ENCODE results near the gene CD200R1L. TPM values are rescaled to one million over a fixed set of nuclear protein-coding genes. Genes with fewer than 3 reads are reported as not detected.
A peak's percentile ranks its signal among the peaks of the same experiment; 100 is the strongest.

Gene CD200R1L
- total and polyA plus RNA-seq, 7 experiments from 2014 or later: not detected

- H3K9me3 ChIP-seq (ENCODE audit: control insufficient read depth in 2 of 3, low read length in 3 of 3): peaks cover 0 to 3% (median 0%) of the 10 kb centered on the region in 3 experiments
- H3K4me3 ChIP-seq (ENCODE audit: low read length): no peak overlapping the region
- no peak overlapping the region for H3K4me3 Mint-ChIP-seq
- H3K36me3 Mint-ChIP-seq: peaks cover 3 to 13% (median 9%) of the 10 kb centered on the region in 5 donors
- peaks cover 6 to 23% (median 12%) of the 10 kb centered on the region in 11 donors for H3K9me3 Mint-ChIP-seq
- H3K36me3 ChIP-seq (ENCODE audit: control insufficient read depth in 2 of 3, insufficient read depth in 3 of 3, low read length in 3 of 3): no peaks in the 10 kb centered on the region
- ChIA-PET POLR2A (no interaction called here), CTCF (no interaction called here)
- DNase-seq (no peak), ATAC-seq (no peak)
- no peaks in the 10 kb centered on the region for H3K27me3 ChIP-seq (ENCODE audit: control insufficient read depth in 2 of 2, insufficient read depth in 2 of 2, low read length in 2 of 2)
- intact Hi-C loops (cut with micrococcal nuclease): no loop called here
- H3K4me1 Mint-ChIP-seq: peaks cover 0 to 2% (median 0%) of the 10 kb centered on the region in 7 donors
- H3K27ac Mint-ChIP-seq: no peak overlapping the region
- H3K4me1 ChIP-seq (ENCODE audit: control insufficient read depth in 2 of 2, insufficient read depth in 2 of 2, low read length in 2 of 2): no peaks in the 10 kb centered on the region
- no peak overlapping the region for H3K27ac ChIP-seq (ENCODE audit: low read depth, low read length)
- H3K27me3 Mint-ChIP-seq: peaks cover 0 to 2% (median 0%) of the 10 kb centered on the region in 5 donors
These were observed 28.9 kb upstream of the CD200R1L start for GRCh38 chr3:112875561-112875960.

GRCh38 chr3:112874725-112875124, 28.1 kb upstream of the CD200R1L start:
- Mint-ChIP-seq H3K27me3 (peaks cover 0 to under 1% (median 0%) of the 10 kb centered on the region in 5 donors), H3K27ac (no peak overlapping the region), H3K4me1 (peaks cover 0 to 2% (median 0%) of the 10 kb centered on the region in 7 donors), H3K9me3 (peaks cover 10 to 30% (median 18%) of the 10 kb centered on the region in 11 donors), H3K4me3 (no peak overlapping the region), H3K36me3 (peaks cover 3 to 19% (median 12%) of the 10 kb centered on the region in 5 donors)
- Histone ChIP-seq H3K36me3 (ENCODE audit: control insufficient read depth in 2 of 3, insufficient read depth in 3 of 3, low read length in 3 of 3) (no peaks in the 10 kb centered on the region), H3K9me3 (ENCODE audit: control insufficient read depth in 2 of 3, low read length in 3 of 3) (peaks cover 0 to 11% (median 0%) of the 10 kb centered on the region in 3 experiments), H3K27me3 (ENCODE audit: control insufficient read depth in 2 of 2, insufficient read depth in 2 of 2, low read length in 2 of 2) (no peaks in the 10 kb centered on the region), H3K27ac (ENCODE audit: low read depth, low read length) (no peak overlapping the region), H3K4me3 (ENCODE audit: low read length) (no peak overlapping the region), H3K4me1 (ENCODE audit: control insufficient read depth in 2 of 2, insufficient read depth in 2 of 2, low read length in 2 of 2) (no peaks in the 10 kb centered on the region)
- intact Hi-C loops (cut with micrococcal nuclease): no loop called here
- POLR2A ChIA-PET: no interaction called here
- no peak for DNase-seq
- no peak for ATAC-seq
- CTCF ChIA-PET: no interaction called here

- no peak overlapping the region for H3K4me3 ChIP-seq (ENCODE audit: low read length)
- intact Hi-C loops (cut with micrococcal nuclease): no loop called here
- peaks cover 3 to 19% (median 15%) of the 10 kb centered on the region in 5 donors for H3K36me3 Mint-ChIP-seq
- ATAC-seq: no peak
- CTCF ChIA-PET: no interaction called here
- H3K4me3 Mint-ChIP-seq: no peak overlapping the region
- no peaks in the 10 kb centered on the region for H3K4me1 ChIP-seq (ENCODE audit: control insufficient read depth in 2 of 2, insufficient read depth in 2 of 2, low read length in 2 of 2)
- peaks cover 0 to 4% (median 0%) of the 10 kb centered on the region in 5 donors for H3K27me3 Mint-ChIP-seq
- peaks cover 0 to 2% (median 0%) of the 10 kb centered on the region in 7 donors for H3K4me1 Mint-ChIP-seq
- peaks cover 0 to 13% (median 0%) of the 10 kb centered on the region in 3 experiments for H3K9me3 ChIP-seq (ENCODE audit: control insufficient read depth in 2 of 3, low read length in 3 of 3)
- H3K9me3 Mint-ChIP-seq: peaks cover 11 to 39% (median 22%) of the 10 kb centered on the region in 11 donors
- no peaks in the 10 kb centered on the region for H3K27me3 ChIP-seq (ENCODE audit: control insufficient read depth in 2 of 2, insufficient read depth in 2 of 2, low read length in 2 of 2)
- H3K36me3 ChIP-seq (ENCODE audit: control insufficient read depth in 2 of 3, insufficient read depth in 3 of 3, low read length in 3 of 3): no peaks in the 10 kb centered on the region
- H3K27ac Mint-ChIP-seq: no peak overlapping the region
- POLR2A ChIA-PET: no interaction called here
- DNase-seq: no peak
- H3K27ac ChIP-seq (ENCODE audit: low read depth, low read length): no peak overlapping the region
These were observed 27.0 kb upstream of the CD200R1L start for GRCh38 chr3:112873632-112874031.

GRCh38 chr3:112871735-112872134, 25.1 kb upstream of the CD200R1L start:
- DNase-seq: no peak
- H3K4me3 ChIP-seq (ENCODE audit: low read length): no peak overlapping the region
- intact Hi-C loops (cut with micrococcal nuclease): no loop called here
- peaks cover 0 to 13% (median 0%) of the 10 kb centered on the region in 3 experiments for H3K9me3 ChIP-seq (ENCODE audit: control insufficient read depth in 2 of 3, low read length in 3 of 3)
- H3K27me3 Mint-ChIP-seq: peaks cover 0 to 4% (median 2%) of the 10 kb centered on the region in 5 donors
- CTCF ChIA-PET: no interaction called here
- H3K36me3 ChIP-seq (ENCODE audit: control insufficient read depth in 2 of 3, insufficient read depth in 3 of 3, low read length in 3 of 3): no peaks in the 10 kb centered on the region
- no peak overlapping the region for H3K4me3 Mint-ChIP-seq
- H3K4me1 ChIP-seq (ENCODE audit: control insufficient read depth in 2 of 2, insufficient read depth in 2 of 2, low read length in 2 of 2): no peaks in the 10 kb centered on the region
- H3K27ac Mint-ChIP-seq: no peak overlapping the region
- no peaks in the 10 kb centered on the region for H3K27me3 ChIP-seq (ENCODE audit: control insufficient read depth in 2 of 2, insufficient read depth in 2 of 2, low read length in 2 of 2)
- H3K9me3 Mint-ChIP-seq: peaks cover 11 to 53% (median 22%) of the 10 kb centered on the region in 11 donors
- peaks cover 3 to 19% (median 15%) of the 10 kb centered on the region in 5 donors for H3K36me3 Mint-ChIP-seq
- peaks cover 0 to 2% (median 0%) of the 10 kb centered on the region in 7 donors for H3K4me1 Mint-ChIP-seq
- POLR2A ChIA-PET: no interaction called here
- ATAC-seq: no peak
- no peak overlapping the region for H3K27ac ChIP-seq (ENCODE audit: low read depth, low read length)

GRCh38 chr3:112865757-112866156, 19.1 kb upstream of the CD200R1L start:
- ChIA-PET CTCF (no interaction called here), POLR2A (interaction anchor here (0.7 kb wide), 1 partner anchor 105 kb away, joined by 6 read pairs; no protein-coding TSS in a partner anchor)
- ATAC-seq: no peak
- no peak overlapping the region for H3K27ac Mint-ChIP-seq
- H3K4me1 ChIP-seq (ENCODE audit: control insufficient read depth in 2 of 2, insufficient read depth in 2 of 2, low read length in 2 of 2): no peaks in the 10 kb centered on the region
- peaks cover 7 to 33% (median 15%) of the 10 kb centered on the region in 11 donors for H3K9me3 Mint-ChIP-seq
- peaks cover 0 to 12% (median 0%) of the 10 kb centered on the region in 3 experiments for H3K9me3 ChIP-seq (ENCODE audit: control insufficient read depth in 2 of 3, low read length in 3 of 3)
- no peaks in the 10 kb centered on the region for H3K36me3 ChIP-seq (ENCODE audit: control insufficient read depth in 2 of 3, insufficient read depth in 3 of 3, low read length in 3 of 3)
- DNase-seq: no peak
- no peaks in the 10 kb centered on the region for H3K27me3 ChIP-seq (ENCODE audit: control insufficient read depth in 2 of 2, insufficient read depth in 2 of 2, low read length in 2 of 2)
- no peak overlapping the region for H3K4me3 Mint-ChIP-seq
- H3K27ac ChIP-seq (ENCODE audit: low read depth, low read length): no peak overlapping the region
- intact Hi-C loops (cut with micrococcal nuclease): no loop called here
- H3K4me3 ChIP-seq (ENCODE audit: low read length): no peak overlapping the region
- peaks cover 0 to 2% (median 0%) of the 10 kb centered on the region in 7 donors for H3K4me1 Mint-ChIP-seq
- peaks cover 0 to 13% (median 4%) of the 10 kb centered on the region in 5 donors for H3K27me3 Mint-ChIP-seq
- H3K36me3 Mint-ChIP-seq: peaks cover 0 to 11% (median 6%) of the 10 kb centered on the region in 5 donors

GRCh38 chr3:112860898-112861297, 14.2 kb upstream of the CD200R1L start:
- Mint-ChIP-seq H3K27me3 (peaks cover 0 to 10% (median 0%) of the 10 kb centered on the region in 5 donors), H3K4me3 (no peak overlapping the region), H3K9me3 (peaks cover 5 to 21% (median 14%) of the 10 kb centered on the region in 11 donors), H3K4me1 (peaks cover 8 to 26% (median 15%) of the 10 kb centered on the region in 7 donors), H3K36me3 (peaks cover 3 to 11% (median 7%) of the 10 kb centered on the region in 5 donors), H3K27ac (no peak overlapping the region)
- H3K27me3 ChIP-seq (ENCODE audit: control insufficient read depth in 2 of 2, insufficient read depth in 2 of 2, low read length in 2 of 2): no peaks in the 10 kb centered on the region
- DNase-seq (no peak), ATAC-seq (peak; percentile 36)
- CTCF ChIA-PET: no interaction called here
- intact Hi-C loops (cut with micrococcal nuclease): no loop called here
- H3K4me1 ChIP-seq (ENCODE audit: control insufficient read depth in 2 of 2, insufficient read depth in 2 of 2, low read length in 2 of 2): peaks cover 0 to 25% of the 10 kb centered on the region in 2 donors
- no peaks in the 10 kb centered on the region for H3K36me3 ChIP-seq (ENCODE audit: control insufficient read depth in 2 of 3, insufficient read depth in 3 of 3, low read length in 3 of 3)
- H3K4me3 ChIP-seq (ENCODE audit: low read length): no peak overlapping the region
- POLR2A ChIA-PET: no interaction called here
- no peak overlapping the region for H3K27ac ChIP-seq (ENCODE audit: low read depth, low read length)
- peaks cover 0 to 7% (median 0%) of the 10 kb centered on the region in 3 experiments for H3K9me3 ChIP-seq (ENCODE audit: control insufficient read depth in 2 of 3, low read length in 3 of 3)
